SH-SY5Y (cell line): ENCODE data around the gene LIX1.

ENCODE experiments used
- GATA2 ChIP-seq: IDR thresholded peaks from 2 replicates; pipeline ENCODE4 v1.6.1; 2011; ENCODE audit warnings: mild to moderate bottlenecking, low read depth, low read length
- GATA3 ChIP-seq: IDR thresholded peaks from 2 replicates; pipeline ENCODE4 v1.6.1; 2011; ENCODE audit warnings: low read depth, mild to moderate bottlenecking, low read length, moderate library complexity

Gene LIX1

DNA sequence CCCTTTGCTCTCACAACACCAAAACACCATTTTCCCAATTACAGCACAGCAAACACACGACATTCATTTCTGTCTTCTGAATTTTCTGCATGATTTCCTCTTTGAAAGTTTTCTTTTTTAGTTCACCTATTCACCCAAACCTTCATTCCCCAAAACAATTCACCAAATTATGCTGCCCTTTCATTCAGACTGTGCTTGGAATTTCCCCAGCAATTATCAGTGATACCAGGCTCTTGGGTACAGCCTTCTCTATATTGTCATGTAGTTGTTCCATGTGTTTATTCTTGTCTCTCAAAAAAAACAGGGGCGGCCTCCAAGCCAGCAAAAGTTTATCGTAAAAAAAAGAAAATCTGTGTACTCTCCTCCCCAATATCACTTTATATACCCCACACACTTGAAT lies 9.0 kb upstream of the LIX1 start:
- TF ChIP-seq GATA3 (no peak), GATA2 (no peak)

DNA sequence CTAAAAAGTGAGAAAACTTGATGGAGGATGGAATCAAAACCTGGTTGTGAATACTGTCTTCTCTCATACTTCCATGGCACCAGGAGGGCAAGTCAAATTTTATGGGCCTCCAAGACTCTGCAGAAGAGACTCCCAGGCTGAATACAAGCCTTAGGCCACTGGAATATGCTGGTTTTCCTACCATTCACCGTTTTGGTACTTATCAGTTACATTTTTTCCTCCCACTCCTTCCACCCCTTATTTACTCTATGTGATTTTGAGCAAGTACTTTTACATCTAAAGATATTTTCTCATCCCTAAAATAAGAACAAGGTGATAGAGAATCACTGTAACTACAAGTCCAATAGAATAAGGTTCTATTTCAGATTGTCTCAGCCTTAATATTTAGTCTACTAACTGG lies 8.0 kb upstream of the LIX1 start:
- no peak for TF ChIP-seq GATA3
- no peak for TF ChIP-seq GATA2

DNA sequence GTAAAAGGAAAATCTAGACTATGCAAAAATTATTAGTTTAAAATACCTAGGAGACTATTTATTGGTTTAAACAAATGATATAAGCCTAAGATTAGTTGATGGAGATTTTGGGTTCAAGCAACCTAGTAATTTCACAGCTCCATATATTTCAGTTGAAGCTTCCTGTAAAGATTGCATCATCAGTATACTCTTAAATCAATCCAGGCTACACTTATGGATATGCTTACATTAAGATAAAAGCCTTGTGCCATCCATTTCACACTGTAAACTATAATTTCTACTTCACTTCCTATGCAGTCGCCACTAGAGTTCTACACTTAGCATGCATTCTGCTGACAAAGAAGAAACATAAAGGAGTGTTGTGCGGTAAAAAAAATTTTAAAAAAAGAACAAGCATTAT lies 7.3 kb upstream of the LIX1 start:
- no peak for TF ChIP-seq GATA2
- no peak for TF ChIP-seq GATA3

DNA sequence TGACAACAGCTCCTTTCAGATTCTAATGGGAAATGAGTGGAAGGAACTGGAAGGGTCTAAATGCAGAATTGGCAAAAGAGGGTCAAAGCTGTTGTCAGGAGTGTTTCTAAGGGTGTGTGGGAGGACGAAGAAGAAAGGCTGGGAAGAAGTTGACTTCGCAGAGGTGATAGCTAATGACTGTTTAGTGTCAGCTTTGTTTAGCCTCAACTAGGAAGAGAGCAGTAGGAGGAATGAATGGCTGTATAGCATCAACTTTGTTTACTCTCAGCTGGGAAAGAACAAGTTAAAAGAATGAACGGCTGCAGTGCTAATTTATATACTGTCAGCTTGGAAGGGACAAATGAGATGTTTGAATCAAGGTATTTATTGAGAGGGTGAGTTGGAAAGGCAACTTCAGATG lies 5.9 kb upstream of the LIX1 start:
- TF ChIP-seq GATA2 (no peak), GATA3 (no peak)

DNA sequence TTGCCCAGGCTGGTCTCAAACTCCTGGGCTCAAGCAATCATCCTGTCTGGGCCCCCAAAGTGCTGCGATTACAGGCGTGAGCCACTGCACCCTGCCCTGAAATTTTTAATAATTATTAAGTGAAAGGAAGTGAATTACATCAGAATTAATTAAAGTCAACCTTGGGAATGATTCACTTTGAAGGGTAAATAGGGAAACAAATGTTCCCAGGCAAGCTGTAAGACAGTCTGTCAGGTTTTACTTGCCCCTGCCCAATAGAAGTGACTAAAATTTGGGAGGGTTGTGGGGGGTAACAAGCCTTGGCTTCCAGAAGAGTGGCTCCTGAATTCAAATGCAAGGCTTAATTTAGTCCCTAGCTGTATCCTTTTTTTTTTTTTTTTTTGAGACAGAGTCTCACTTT lies 1.3 kb upstream of the LIX1 start:
- TF ChIP-seq GATA3: no peak

DNA sequence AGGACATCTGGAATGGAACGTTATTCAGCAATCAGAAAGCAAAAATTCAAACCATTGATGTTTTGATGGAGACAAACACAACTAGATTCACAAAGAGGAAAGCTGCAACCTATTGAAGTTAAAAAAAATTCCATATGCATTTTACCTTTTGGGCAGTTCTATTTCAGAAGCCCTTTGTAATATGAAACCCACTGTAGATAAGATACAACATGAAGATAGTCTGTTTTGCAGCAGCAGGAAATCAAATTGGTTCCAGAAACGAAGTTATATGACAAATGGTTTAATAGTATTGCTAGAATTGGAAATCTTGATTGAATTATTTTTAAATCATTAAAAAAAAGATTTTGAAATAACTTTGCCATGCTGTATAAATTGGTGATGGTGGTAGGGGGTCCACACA lies 872 bp downstream of the LIX1 start:
- TF ChIP-seq GATA2 (peak; percentile 58), GATA3 (peak; percentile 74)

DNA sequence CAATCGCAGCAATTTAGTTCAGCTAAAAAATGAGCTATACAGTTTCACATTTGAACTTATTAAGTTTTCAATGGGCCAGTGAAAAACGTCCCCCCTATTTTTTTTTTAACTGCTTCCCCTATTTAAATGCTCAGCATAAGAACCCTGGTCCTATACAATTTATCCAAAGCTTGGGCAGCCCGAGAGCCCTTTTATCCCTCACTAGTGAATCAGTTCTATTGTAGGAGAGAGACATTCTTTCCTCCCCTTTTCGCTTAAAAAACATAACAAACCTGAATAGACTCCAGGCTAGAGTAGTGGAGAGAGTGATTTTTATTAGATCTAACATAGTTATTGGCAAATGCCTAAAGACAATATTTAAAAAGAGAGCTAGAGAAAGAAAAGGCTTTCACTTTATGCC lies 1.4 kb downstream of the LIX1 start:
- TF ChIP-seq GATA3 (no peak), GATA2 (no peak)

DNA sequence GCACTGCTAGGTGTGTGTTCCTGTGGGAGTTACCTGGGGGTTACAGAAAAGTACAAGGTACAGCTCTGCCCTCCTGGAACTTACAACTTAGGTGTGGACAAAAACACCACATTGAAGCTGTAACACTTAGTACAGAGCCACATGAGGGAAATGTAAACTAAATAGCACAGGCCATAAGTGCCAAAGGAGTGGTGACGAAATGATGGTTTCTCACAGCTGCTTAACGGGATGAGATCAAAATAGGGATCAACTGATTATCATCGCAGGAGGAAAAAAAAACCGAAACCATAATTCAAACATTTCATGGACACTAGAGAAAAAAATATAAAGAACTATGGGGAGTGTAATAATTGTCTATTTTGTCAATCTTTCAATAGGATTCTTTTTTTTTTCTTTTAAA lies 5.9 kb downstream of the LIX1 start:
- TF ChIP-seq GATA3 (no peak), GATA2 (no peak)

DNA sequence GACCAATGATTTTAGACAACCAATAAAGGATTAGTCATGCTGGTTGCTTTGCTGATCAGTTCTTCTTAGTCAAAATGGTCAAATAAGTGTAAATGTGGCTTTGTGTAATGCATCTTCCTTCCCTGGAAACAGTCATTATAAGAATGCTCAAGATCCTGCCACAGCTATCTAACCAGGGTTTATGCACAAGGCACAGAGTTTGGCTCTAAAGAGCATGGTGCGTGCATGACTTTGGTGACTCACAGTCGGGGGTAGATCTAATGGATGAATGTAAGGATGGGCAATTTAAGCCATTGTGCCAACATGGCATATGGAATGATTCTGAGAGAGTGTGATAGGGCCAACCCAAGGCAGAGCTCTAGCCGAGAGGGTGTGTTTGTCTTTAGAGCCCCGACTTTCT lies 6.5 kb downstream of the LIX1 start:
- TF ChIP-seq GATA2: no peak
- no peak for TF ChIP-seq GATA3

DNA sequence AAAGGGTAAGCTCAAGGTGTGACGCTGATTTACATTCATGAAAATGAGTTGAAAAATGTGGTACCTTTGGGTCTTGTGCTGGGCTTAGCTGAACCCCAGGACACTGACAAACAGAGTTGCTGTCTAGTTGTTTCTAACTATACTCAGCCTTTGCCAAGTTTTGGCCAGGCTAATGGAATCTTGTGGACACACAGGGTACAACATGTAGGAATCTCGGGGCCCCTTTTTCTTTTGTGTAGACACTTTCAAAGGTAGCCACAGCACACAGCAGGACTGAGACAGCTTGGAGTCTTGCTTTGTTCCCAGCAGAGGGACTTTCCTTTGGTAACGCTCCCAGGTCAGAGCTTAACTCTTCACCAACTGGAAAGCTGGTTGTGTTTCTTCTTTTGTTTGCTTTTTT lies 7.8 kb downstream of the LIX1 start:
- no peak for TF ChIP-seq GATA2

DNA sequence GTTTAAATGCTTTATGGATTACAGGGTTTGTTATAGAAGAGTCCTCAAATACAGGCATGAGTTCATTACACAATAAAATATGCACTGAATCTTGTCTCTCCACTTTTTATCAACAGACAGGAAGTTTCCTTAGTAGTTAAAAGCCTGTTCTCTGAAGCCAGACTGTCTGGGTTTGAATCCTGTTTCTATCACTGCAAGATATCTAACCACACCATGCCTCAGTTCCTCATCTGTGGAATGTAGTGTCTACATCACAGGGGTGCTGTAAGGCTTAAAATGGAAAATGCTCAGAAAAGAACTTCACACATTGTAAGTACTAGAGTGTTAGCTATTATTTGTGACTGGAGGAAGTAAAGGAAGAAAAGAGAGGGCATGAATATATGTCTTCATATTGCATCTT lies 9.3 kb downstream of the LIX1 start:
- TF ChIP-seq GATA2 (no peak), GATA3 (no peak)

DNA sequence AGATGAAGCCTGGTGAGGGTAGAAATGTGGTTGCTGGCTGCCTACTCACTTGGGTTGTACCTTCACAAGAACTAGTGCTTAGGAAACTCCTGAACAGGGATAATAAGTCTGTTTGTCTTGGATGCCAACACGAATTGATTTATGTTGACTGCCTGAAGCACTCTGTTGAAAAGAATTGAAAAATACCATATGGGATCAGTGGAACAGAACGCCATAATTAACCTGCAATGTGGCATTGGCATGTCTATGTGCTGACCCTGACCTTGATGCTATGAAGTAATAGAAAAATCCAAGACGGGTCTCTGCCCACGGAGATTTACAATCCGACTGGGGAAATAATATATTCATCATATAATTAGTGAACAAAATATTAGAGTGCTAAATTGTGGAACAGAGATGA lies 10.5 kb downstream of the LIX1 start:
- TF ChIP-seq GATA3: no peak
- TF ChIP-seq GATA2: no peak

DNA sequence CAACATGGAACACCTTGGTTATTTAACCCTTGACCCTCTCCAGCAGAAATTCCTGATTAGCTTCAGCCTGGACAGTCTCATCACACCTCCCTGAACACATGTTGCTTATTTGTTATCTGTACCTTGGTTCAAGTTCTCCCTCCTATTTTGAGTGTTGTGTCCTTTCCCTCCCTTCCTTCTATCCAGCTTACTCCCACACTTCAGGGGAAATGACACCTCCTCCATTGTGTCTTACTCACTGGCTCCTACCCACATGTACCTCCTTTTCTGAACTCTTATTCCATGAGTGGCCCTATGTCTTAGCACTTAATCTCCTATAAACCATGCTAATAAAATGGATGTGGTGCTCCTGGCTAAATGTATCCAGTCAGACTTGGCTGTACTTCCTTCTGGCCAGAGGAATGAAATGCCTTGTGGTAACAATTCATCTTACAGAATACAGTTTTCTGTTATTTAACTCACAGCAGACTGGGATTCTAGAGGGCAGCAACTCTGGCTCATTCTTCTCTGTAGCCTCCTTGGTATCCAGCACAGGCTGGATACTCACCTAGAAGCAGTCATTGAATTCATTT lies 11.2 kb downstream of the LIX1 start:
- no peak for TF ChIP-seq GATA2
- no peak for TF ChIP-seq GATA3

DNA sequence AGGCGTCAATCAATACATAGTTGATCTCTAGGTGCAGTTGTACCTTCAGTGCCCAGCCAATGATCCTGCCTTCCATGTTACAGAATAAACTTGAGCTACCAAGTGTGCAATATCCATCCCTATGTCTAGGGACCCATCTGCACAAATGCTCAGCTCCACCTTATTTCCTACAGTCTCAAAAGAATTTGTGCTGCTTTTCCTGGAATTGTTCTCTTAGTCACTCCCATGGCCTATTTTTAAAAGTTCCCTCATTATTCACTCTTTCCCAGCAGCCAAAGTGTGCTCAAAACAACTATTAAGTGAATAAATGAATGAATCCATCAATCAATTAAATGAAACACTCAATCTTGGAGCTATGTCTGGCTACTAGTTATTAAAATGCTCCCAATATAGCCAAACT lies 14.7 kb downstream of the LIX1 start:
- no peak for TF ChIP-seq GATA3
- TF ChIP-seq GATA2: no peak

DNA sequence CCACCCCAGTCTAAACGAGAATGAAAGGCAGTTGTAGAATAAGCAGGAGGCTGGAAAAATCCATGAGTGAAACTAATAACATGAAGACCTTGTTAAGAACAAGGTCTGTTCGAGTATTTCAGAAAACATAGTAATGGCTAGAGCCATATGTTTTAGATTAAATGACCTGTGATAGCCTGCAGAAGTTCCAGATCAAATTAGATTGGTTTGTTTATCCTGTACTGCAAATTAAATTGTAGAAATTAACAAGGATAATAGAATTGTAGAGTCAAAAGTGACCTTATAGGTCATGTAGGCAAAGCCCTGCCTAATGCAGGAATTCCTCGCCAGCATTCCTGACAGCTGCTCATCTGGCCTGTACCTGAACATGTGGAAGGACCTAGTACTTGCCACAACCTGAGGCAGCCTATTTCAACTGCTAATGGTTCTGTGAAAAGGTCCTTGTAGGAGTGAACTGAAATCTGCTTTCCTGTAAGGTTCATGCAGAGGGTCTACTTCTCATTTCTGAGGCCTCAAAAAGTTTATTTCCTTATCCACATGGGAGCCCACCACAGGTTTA lies 17.2 kb downstream of the LIX1 start:
- TF ChIP-seq GATA3 (no peak), GATA2 (no peak)

DNA sequence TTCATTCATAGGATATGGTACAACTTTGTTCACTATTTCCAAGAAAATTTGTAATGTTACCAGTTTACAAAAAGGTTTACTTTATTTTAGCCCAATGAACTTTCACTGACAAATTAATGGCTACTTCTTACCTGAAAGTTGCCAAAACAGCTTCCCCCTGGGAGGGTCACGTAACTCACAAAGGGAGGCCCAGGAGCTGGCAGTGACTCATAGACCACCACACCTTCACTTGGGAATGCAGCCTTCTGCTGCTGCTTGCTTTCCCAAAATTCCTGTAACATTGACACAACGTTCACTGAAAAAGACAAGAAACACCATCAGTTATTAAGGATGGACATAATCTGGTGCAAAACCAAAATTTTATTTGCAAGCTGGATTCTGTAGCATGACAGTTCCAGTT lies 18.1 kb downstream of the LIX1 start:
- no peak for TF ChIP-seq GATA3
- no peak for TF ChIP-seq GATA2
